ENCODE data around the gene IRS2.

IRS2 gene

DNA sequence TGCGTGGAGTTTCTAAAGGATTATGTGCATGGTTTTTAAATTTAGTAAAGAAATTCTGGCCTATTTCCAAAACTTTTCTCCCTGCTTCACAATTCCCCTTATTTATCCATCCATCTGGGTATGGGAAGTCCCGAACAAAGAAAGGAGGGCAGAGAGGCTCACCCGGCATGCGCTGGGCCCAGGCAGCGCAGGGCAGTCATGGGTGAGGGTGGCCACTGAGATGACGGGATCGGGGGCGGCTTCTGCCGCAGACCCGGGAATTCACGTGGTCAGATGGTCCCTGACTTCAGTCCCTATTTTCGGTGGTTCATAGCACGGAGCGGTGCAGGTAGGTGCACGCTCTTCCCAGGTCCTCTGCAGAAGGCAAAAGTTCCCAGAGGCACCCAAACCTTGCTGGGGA is 14.5 kb downstream of the IRS2 start:
- Histone ChIP-seq H3K4me2 (no peak overlapping the region), H3K9ac (no peak overlapping the region), H3K4me3 (IDR thresholded peaks at IDR 0.05; ENCODE audit: insufficient read depth, low read depth, low read length) (no peak overlapping the region), H3K27me3 (ENCODE audit: insufficient read depth, low read depth) (no peaks in the 10 kb centered on the region), H2AFZ (ENCODE audit: low read depth) (no peak overlapping the region), H4K20me1 (ENCODE audit: insufficient read depth) (no peaks in the 10 kb centered on the region), H3K36me3 (ENCODE audit: insufficient read depth) (no peaks in the 10 kb centered on the region), H3K4me1 (ENCODE audit: low read depth, poor library complexity, severe bottlenecking) (peaks cover 11% of the 10 kb centered on the region), H3K79me2 (ENCODE audit: insufficient read depth, low read depth) (peaks cover 5% of the 10 kb centered on the region; the same call in 1 of the 2 replicates), H3K27ac (no peak overlapping the region)
- TF ChIP-seq, protein P1, sequence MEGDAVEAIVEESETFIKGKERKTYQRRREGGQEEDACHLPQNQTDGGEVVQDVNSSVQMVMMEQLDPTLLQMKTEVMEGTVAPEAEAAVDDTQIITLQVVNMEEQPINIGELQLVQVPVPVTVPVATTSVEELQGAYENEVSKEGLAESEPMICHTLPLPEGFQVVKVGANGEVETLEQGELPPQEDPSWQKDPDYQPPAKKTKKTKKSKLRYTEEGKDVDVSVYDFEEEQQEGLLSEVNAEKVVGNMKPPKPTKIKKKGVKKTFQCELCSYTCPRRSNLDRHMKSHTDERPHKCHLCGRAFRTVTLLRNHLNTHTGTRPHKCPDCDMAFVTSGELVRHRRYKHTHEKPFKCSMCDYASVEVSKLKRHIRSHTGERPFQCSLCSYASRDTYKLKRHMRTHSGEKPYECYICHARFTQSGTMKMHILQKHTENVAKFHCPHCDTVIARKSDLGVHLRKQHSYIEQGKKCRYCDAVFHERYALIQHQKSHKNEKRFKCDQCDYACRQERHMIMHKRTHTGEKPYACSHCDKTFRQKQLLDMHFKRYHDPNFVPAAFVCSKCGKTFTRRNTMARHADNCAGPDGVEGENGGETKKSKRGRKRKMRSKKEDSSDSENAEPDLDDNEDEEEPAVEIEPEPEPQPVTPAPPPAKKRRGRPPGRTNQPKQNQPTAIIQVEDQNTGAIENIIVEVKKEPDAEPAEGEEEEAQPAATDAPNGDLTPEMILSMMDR (conservative IDR thresholded peaks at IDR 0.05; ENCODE audit: low read depth, low read length) = no peak

DNA sequence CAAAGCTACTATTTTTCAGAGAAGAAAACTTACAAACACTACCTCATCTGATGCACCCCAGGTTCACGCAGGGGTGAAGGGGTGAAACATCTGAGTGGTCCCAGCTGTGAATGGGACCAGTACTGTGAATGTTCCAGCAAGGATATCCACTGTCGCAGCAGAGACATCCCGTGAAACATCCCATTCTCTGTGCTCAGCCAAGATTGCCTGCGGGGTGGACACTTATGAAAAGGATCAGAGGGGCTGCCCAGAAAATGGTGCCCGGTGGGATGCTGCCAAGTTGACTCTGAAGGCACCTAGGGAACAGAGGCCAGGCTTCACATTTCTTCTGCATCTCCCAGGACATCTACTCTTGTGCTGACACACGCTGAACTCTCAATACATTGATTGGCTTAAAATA is 15.9 kb downstream of the IRS2 start:
- Histone ChIP-seq H4K20me1 (ENCODE audit: insufficient read depth) (no peaks in the 10 kb centered on the region), H3K27me3 (ENCODE audit: insufficient read depth, low read depth) (no peaks in the 10 kb centered on the region), H3K4me2 (no peak overlapping the region), H2AFZ (ENCODE audit: low read depth) (no peak overlapping the region), H3K36me3 (ENCODE audit: insufficient read depth) (no peaks in the 10 kb centered on the region), H3K27ac (no peak overlapping the region), H3K79me2 (ENCODE audit: insufficient read depth, low read depth) (peaks cover 5% of the 10 kb centered on the region; the same call in 1 of the 2 replicates), H3K9ac (no peak overlapping the region), H3K4me3 (IDR thresholded peaks at IDR 0.05; ENCODE audit: insufficient read depth, low read depth, low read length) (no peak overlapping the region), H3K4me1 (ENCODE audit: low read depth, poor library complexity, severe bottlenecking) (no peaks in the 10 kb centered on the region)
- TF ChIP-seq, protein P1 (conservative IDR thresholded peaks at IDR 0.05; ENCODE audit: low read depth, low read length) = no peak

DNA sequence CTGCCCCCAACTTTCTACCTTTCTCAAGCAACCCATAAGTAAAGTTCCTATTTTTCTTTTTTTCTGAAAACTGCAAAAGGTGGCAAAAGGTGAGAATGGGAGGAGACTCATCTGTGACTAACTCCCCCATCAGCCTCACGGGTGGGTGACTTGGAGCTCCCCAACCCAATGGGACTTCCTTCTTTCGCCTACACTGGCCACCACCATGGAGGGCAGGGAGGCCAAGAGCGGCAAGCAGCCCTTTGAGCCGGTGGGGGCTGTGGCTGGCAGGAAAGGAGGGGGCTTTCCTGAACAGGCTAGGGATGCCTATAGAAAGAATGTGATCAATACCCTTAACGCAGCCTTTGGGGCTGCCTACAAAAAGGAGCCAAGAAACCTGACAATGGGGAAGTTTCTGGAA is 16.5 kb downstream of the IRS2 start:
- H3K4me3 ChIP-seq (IDR thresholded peaks at IDR 0.05; ENCODE audit: insufficient read depth, low read depth, low read length) = no peak overlapping the region
- H2AFZ ChIP-seq (ENCODE audit: low read depth) = no peak overlapping the region
- H3K4me1 ChIP-seq (ENCODE audit: low read depth, poor library complexity, severe bottlenecking) = no peaks in the 10 kb centered on the region
- H4K20me1 ChIP-seq (ENCODE audit: insufficient read depth) = no peaks in the 10 kb centered on the region
- H3K36me3 ChIP-seq (ENCODE audit: insufficient read depth) = no peaks in the 10 kb centered on the region
- TF ChIP-seq, protein P1 (conservative IDR thresholded peaks at IDR 0.05; ENCODE audit: low read depth, low read length) = no peak
- H3K27me3 ChIP-seq (ENCODE audit: insufficient read depth, low read depth) = no peaks in the 10 kb centered on the region
- H3K79me2 ChIP-seq (ENCODE audit: insufficient read depth, low read depth) = no peaks in the 10 kb centered on the region
- no peak overlapping the region for H3K4me2 ChIP-seq
- H3K9ac ChIP-seq = no peak overlapping the region
- H3K27ac ChIP-seq = no peak overlapping the region

DNA sequence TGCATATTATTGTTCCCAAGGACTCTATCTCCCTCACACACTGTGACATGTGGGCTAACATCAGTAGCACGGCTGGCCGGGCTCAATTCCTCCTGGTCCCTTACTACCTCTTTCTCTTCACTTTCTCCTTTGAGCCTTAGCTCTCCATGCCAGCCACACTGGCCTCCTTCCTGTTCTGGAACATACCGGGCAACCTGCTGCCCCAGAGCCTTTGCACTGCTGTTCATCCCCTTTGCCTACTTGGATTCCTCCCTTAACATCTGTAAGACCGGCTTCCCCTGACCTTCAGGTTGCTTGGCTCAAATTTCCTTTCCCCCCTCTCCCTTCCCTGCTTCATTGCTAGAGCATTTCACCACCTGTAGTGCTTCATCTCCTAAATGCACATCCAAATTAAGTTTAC is 17.1 kb downstream of the IRS2 start:
- Histone ChIP-seq H3K9ac (no peak overlapping the region), H3K4me3 (IDR thresholded peaks at IDR 0.05; ENCODE audit: insufficient read depth, low read depth, low read length) (no peak overlapping the region), H3K27me3 (ENCODE audit: insufficient read depth, low read depth) (no peaks in the 10 kb centered on the region), H3K27ac (no peak overlapping the region), H3K36me3 (ENCODE audit: insufficient read depth) (no peaks in the 10 kb centered on the region), H2AFZ (ENCODE audit: low read depth) (no peak overlapping the region), H3K79me2 (ENCODE audit: insufficient read depth, low read depth) (no peaks in the 10 kb centered on the region), H3K4me1 (ENCODE audit: low read depth, poor library complexity, severe bottlenecking) (no peaks in the 10 kb centered on the region), H3K4me2 (no peak overlapping the region), H4K20me1 (ENCODE audit: insufficient read depth) (no peaks in the 10 kb centered on the region)
- TF ChIP-seq, protein P1 (conservative IDR thresholded peaks at IDR 0.05; ENCODE audit: low read depth, low read length) = no peak

Measured in KMS-11 (cell line).